Measurements from ENCODE around the gene DNAJB4. TPM values are rescaled to one million over a fixed set of nuclear protein-coding genes. Genes with fewer than 3 reads are reported as not detected.

DNAJB4 gene
- total and polyA plus RNA-seq, 2 of the 13 experiments (the other 11 are each of a cell fraction or from before 2014, with no cell fraction given) = 4.4 to 18.6 TPM

GRCh38 chr1:78047106-78047505 lies 42.4 kb downstream of the DNAJB4 start (continued):
- TF ChIP-seq CTCF (CRISPR knock-in tag; IDR thresholded peaks at IDR 0.05) (peak; percentile 38), NFIB (CRISPR knock-in tag; IDR thresholded peaks at IDR 0.05; ENCODE audit: borderline replicate concordance) (no peak)
- TF ChIP-seq, protein P1, sequence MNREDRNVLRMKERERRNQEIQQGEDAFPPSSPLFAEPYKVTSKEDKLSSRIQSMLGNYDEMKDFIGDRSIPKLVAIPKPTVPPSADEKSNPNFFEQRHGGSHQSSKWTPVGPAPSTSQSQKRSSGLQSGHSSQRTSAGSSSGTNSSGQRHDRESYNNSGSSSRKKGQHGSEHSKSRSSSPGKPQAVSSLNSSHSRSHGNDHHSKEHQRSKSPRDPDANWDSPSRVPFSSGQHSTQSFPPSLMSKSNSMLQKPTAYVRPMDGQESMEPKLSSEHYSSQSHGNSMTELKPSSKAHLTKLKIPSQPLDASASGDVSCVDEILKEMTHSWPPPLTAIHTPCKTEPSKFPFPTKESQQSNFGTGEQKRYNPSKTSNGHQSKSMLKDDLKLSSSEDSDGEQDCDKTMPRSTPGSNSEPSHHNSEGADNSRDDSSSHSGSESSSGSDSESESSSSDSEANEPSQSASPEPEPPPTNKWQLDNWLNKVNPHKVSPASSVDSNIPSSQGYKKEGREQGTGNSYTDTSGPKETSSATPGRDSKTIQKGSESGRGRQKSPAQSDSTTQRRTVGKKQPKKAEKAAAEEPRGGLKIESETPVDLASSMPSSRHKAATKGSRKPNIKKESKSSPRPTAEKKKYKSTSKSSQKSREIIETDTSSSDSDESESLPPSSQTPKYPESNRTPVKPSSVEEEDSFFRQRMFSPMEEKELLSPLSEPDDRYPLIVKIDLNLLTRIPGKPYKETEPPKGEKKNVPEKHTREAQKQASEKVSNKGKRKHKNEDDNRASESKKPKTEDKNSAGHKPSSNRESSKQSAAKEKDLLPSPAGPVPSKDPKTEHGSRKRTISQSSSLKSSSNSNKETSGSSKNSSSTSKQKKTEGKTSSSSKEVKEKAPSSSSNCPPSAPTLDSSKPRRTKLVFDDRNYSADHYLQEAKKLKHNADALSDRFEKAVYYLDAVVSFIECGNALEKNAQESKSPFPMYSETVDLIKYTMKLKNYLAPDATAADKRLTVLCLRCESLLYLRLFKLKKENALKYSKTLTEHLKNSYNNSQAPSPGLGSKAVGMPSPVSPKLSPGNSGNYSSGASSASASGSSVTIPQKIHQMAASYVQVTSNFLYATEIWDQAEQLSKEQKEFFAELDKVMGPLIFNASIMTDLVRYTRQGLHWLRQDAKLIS (CRISPR knock-in tag; IDR thresholded peaks at IDR 0.05) = no peak

GRCh38 chr1:78047631-78048030 lies 42.9 kb downstream of the DNAJB4 start:
- Histone ChIP-seq H3K36me3 (replicated peaks in 1 of 2; ENCODE audit: control insufficient read depth in 1 of 2, insufficient read depth in 2 of 2, low read length in 2 of 2) (no peaks in the 10 kb centered on the region), H3K27ac (ENCODE audit: extremely low read length, insufficient read depth, low read length) (peak overlapping the region; percentile 86), H2AFZ (ENCODE audit: low read length) (no peak overlapping the region), H3K79me2 (ENCODE audit: insufficient read depth, low read length) (peaks cover 50% of the 10 kb centered on the region), H4K20me1 (ENCODE audit: insufficient read depth, low read length) (no peaks in the 10 kb centered on the region), H3K4me1 (ENCODE audit: insufficient read depth, low read length) (peaks cover 52% of the 10 kb centered on the region), H3K4me3 (replicated peaks in 1 of 3; ENCODE audit: insufficient read depth in 1 of 3, low read depth in 2 of 3, low read length in 3 of 3) (peak overlapping the region; percentile 79 to 96 (median 90); a peak in 5 of 6 replicates), H3K9ac (ENCODE audit: insufficient read depth, low read depth, low read length) (peak overlapping the region; percentile 80), H3K4me2 (ENCODE audit: low read depth, low read length) (peak overlapping the region; percentile 88), H3K27me3 (ENCODE audit: control insufficient read depth in 1 of 2, insufficient read depth in 2 of 2, low read length in 2 of 2) (no peaks in the 10 kb centered on the region; a peak in 1 of 5 replicates), H3K9me3 (ENCODE audit: low read length) (no peaks in the 10 kb centered on the region)
- intact Hi-C loops (cut with micrococcal nuclease; ENCODE audit: unreplicated experiment) (loop anchor here (5.0 kb wide), 1 partner anchor 65 kb away; no protein-coding TSS in a partner anchor), in situ Hi-C loops (cut with HindIII; ENCODE audit: extremely low pct_ligation_motif_present, low pct_unique_long_range_greater_than_20kb) (no loop called here)
- DNase-seq (ENCODE audit: low spot score) (no peak), ATAC-seq (no peak), FAIRE-seq (peak; percentile 70)
- 35% methylated on average over 3 of the region's 3 CpGs for WGBS (ENCODE audit: low lambda C conversion rate)
- ChIA-PET CTCF (ENCODE audit: low intra/inter-chr PET ratio, low total read pairs) (no interaction called here), POLR2A (interaction anchor here (1.2 to 5.1 kb wide), 3 partner anchors 43 to 364 kb away, joined by 4 to 56 read pairs (median 12); partner anchors contain the start of genes DNAJB4 and FUBP1)
- TF ChIP-seq FOXK1 (CRISPR knock-in tag; IDR thresholded peaks at IDR 0.05; ENCODE audit: borderline replicate concordance, low read depth) (no peak), ZNF362 (CRISPR knock-in tag; IDR thresholded peaks at IDR 0.05; ENCODE audit: borderline replicate concordance) (peak; percentile 63; the same call in 1 of the 2 replicates), ZFX (CRISPR knock-in tag; IDR thresholded peaks at IDR 0.05; ENCODE audit: low read depth) (no peak), TBL1XR1 (IDR thresholded peaks at IDR 0.05; ENCODE audit: borderline replicate concordance, low read length, partially characterized antibody) (no peak), NR2F6 (IDR thresholded peaks at IDR 0.05) (peak; percentile 18; the same call in 1 of the 2 replicates), NR2F6 (CRISPR knock-in tag; IDR thresholded peaks at IDR 0.05) (no peak)
- BruUV-seq (replicated peaks) = no TSS peak
